ENCODE measurements around the gene PRTG.
"Not testable (repeated sequence)": the region's sequence is repeated elsewhere in the genome, so short reads cannot be mapped to it uniquely, and the experiment has no call there.

The PRTG gene

GRCh38 chr15:55698653-55699052, 44.3 kb downstream of the PRTG start:
- DNase-seq, result no peak

- no peak for DNase-seq
These were observed 46.7 kb downstream of the PRTG start for GRCh38 chr15:55696221-55696620.

- no peak for DNase-seq
These were observed 47.5 kb downstream of the PRTG start for GRCh38 chr15:55695432-55695831.

DNA sequence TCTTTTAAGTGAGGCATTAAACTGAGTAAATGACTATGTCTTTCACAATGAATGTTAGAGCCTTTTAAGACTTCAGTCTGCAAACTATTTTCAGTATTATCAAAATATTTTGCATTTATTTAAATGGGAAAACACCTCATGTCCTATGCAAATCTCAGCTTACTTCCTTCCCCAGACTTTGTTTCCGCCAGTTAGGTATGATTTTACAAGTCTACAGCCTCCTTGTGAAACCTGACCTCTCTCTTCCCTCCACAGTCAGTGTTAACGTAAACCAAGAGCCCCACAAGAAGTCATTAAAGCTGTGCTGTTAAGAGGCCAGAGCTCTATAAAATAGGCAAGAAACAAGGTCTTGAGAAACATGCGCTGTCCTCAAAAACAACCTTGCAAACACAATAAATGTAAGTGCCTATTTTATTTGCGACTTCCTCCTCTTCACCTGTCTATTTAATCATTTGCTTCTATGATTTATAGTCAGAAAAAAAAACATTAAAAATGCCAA, 48.3 kb downstream of the PRTG start:
- DNase-seq, result no peak

DNA sequence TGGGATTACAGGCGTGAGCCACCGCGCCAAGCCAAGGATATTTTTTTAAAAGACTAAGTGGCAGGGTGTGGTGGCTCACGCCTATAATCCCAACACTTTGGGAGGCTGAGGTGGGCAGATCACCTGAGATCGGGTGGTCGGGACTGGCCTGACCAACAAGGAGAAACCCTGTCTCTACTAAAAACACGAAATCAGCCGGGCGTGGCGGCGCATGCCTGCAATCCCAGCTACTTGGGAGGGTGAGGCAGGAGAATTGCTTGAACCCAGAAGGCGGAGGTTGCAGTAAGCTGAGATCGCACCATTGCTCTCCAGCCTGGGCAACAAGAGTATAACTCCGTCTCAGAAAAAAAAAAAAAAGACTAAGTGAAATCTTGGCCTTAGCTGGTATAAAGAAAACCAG, 49.8 kb downstream of the PRTG start:
- not testable (repeated sequence) for DNase-seq

- no peak for DNase-seq
These were observed 55.2 kb downstream of the PRTG start for GRCh38 chr15:55687792-55688191.

GRCh38 chr15:55685286-55685685, 57.7 kb downstream of the PRTG start:
- no peak for DNase-seq

- peak; percentile 80 for DNase-seq
These were observed 59.6 kb downstream of the PRTG start for GRCh38 chr15:55683376-55683775.

GRCh38 chr15:55681631-55682030, 61.3 kb downstream of the PRTG start:
- no peak for DNase-seq

GRCh38 chr15:55676507-55676906, 66.4 kb downstream of the PRTG start:
- DNase-seq, result no peak

- DNase-seq, result no peak
These were observed 69.7 kb downstream of the PRTG start for GRCh38 chr15:55673287-55673686.

DNA sequence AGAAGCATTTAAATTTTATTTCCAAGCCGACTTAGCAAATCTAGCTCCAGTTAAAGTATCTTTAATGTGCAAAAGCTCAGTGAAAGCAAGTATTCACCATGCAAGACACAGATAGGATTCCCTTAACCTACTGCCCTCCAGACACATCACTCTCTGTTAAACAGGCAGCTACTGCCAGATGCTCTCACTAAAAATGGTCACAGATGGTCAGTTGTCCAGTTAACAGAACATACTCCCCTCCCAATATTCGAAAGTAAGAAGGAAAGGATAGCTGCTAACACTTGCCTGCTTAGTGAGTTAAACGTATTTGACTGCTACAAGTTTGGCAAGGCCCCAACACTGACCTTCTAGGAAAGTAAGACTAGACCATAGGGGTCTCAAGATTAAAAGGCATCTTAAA, 73.7 kb downstream of the PRTG start:
- no peak for DNase-seq

DNA sequence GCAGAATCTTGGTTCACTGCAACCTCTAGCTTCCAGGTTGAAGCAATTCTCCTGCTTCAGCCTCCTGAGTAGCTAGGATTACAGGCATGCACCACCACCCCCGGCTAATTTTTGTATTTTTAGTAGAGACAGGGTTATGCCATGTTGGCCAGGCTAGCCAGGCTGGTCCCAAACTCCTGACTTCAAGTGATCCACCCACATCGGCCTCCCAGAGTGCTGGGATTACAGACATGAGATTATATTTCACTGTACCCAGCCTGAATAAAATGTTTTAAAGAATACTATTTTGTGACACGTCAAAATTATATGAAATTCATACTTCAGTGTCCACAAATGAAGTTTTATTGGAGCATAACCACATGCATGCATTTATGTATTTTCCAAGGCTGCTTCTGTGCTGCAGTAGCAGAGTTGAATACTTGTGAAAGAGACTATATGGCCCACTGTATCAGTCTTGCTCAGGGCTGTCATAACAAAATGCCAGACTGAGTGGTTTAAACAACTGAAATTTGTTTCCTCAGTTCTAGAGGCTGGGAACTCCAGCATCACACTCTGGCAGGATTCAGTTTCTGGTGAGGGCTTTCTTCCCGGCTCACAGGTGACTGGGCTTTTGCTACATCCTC, 77.2 kb downstream of the PRTG start:
- no peak for DNase-seq

DNA sequence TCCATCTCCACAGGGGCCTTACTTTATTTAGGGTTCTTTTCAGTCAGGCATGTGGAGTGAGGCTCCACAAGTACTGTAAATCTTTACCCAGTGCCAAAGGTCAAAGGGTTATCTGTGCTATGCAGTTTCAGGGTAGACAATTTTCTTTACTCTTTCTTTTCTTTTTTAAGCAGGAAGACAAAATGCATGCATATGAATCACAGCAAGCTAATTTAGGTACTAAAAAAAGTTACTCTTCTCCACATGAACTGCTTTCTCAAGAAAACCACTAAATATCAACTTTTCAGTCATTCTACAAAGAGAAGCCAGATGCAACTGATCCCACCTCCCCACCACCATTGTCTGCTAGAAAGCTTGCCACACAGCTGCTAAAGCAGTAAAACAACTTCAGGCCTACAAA, 81.5 kb downstream of the PRTG start:
- no peak for DNase-seq

DNA sequence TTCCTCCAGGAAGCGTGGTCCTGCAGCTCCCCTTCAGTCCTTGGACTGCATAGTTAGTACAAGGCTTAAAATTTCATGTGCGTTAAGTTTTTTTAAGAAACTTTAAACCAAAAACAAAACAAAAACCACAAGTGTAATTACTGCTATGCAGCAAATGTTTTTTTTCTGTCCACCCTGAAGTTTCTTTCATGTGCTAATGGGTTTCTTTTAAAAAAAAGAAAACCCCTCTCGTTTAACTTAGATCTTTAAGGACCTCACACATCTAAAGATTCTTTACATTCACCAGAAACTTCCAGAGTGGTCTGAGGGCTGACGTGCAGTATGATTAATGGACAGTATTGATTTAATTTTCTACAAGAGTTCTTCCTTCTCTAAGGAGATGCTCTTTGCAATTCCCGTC, 82.8 kb downstream of the PRTG start:
- no peak for DNase-seq

GRCh38 chr15:55659481-55659880, 83.5 kb downstream of the PRTG start:
- no peak for DNase-seq

DNA sequence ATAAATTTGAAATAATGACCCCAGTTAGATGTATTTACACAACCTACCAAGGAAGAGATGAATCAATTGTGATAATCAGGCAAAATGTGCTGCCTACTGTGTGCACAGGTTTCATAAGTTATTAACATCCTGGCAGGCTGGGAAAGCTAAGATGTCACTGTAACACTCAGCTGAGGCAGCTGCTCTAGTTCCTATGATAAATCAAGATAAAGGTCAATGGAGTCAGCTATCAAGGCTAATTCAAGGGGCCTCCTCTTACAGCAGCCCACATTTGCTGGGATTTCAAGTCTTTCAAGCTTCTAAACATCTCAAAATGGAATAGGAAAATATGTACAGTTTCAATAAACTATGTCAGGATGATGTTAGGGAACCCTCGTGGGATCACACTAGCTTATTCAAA, 84.1 kb downstream of the PRTG start:
- no peak for DNase-seq

DNA sequence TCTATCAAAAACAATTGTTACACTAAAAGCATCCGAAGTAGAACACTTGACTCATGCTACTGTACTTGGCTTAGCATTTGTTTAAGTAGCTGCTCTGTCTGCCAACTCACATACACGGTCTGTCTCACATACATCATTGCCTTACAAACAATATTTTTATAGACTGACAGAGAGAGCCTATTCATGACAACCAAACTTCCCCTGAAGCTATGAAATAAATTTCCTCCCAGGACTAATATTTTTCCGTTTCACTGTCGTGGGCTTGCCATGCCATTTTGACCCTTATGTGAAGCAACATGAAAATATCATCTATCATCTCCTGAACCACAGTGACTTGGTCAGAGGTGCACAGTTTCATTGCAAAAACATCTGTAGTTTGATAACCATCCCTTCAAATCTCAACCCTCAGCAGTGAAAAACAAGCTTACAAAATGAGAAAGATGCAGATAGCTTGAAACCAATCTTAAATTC, 88.4 kb downstream of the PRTG start:
- peak; percentile 18 for DNase-seq

- DNase-seq, result no peak
These were observed 90.0 kb downstream of the PRTG start for GRCh38 chr15:55652909-55653495.

GRCh38 chr15:55652359-55652758, 90.6 kb downstream of the PRTG start:
- DNase-seq, result no peak

DNA sequence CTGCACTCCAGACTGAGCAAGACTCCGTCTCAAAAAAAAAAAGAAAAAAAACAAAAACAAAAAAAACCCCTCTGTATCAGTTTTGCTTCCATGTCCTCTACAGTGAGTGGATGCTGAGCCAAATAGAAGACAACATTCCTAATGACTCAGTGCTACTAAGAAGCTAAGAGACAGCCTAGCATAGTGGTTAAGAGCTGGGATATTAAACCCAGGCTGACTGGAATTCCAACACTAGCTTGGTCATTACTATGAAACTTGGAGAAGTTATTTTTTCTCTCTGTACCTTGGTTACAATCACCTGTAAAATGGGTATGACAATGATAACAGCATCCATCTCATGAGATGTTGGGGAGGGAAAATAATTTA, 93.9 kb downstream of the PRTG start:
- no peak for DNase-seq

- no peak for DNase-seq
These were observed 104.2 kb downstream of the PRTG start for GRCh38 chr15:55638764-55639163.

- no peak for DNase-seq
These were observed 105.9 kb downstream of the PRTG start for GRCh38 chr15:55637086-55637485.

DNA sequence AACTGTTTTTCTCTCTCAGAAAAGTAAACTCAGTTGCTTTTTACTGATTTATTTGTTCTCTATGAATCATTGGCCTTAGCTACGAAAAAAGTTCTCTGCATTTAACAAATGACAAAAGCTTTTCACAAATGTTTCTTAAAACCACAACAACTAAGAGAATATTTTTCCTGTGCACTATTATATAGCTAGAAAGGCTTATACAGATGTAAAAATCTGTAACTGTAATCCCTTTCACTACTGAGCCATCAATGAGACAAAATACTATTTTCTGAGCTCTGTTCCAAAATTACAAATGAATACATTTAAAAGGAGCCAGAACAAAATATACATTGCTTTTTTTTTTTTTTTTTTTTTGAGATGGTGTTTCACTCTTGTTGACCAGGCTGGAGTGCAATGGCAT, 109.2 kb downstream of the PRTG start:
- no peak for DNase-seq

DNA sequence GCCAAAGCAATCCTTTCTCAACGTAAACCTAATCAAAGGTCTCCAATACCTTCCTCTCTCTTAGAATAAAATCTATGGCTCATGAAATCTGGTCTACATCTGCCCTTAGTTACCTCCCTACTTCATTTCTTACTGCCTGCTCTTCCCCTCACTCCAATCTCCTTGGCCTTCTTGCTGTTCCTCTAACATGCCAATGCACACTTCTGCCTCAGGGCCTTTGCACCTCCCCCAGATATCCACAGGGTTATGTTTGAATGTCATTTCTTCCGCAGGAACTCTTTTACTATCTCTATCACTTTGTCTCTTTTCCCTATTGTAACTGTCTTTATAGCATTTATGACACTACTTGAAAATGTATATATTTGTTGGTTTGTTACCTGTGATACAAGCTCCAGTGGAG, 110.5 kb downstream of the PRTG start:
- no peak for DNase-seq

All from NCI-H446 treated with DMSO at 0.1 percent for 48 hours (cell line).